SK-N-SH treated with all-trans-retinoic acid at 6 μM for 48 hours (cell line): Measurements from ENCODE around the gene NDUFB7.
A peak's percentile ranks its signal among the peaks of the same experiment; 100 is the strongest.
"Not testable (repeated sequence)": the region's sequence is repeated elsewhere in the genome, so short reads cannot be mapped to it uniquely, and the experiment has no call there.

Source experiments
- ATAC-seq: fragments of 200-7000 bp; cut with Tn5 transposase; 3 replicates; pipeline ENCODE4 v1.9.1; 2020; ENCODE audit warnings: mild to moderate bottlenecking, moderate library complexity
- ARNTL ChIP-seq: fragments of 450-650 bp; formaldehyde crosslinking; IDR thresholded peaks from 2 replicates; pipeline ENCODE4 v1.5.0; 2020; ENCODE audit warnings: low read depth, mild to moderate bottlenecking, moderate library complexity, borderline replicate concordance
- BACH2 ChIP-seq: fragments of 250-450 bp; sonication (Bioruptor Pico); IDR thresholded peaks from 2 replicates; pipeline ENCODE4 v1.9.0; 2021; ENCODE audit warnings: mild to moderate bottlenecking, borderline replicate concordance
- CSDC2 ChIP-seq: fragments of 250-450 bp; sonication (Bioruptor Pico); IDR thresholded peaks from 2 replicates; pipeline ENCODE4 v1.5.0; 2020; ENCODE audit warnings: mild to moderate bottlenecking, moderate library complexity
- ESRRG ChIP-seq: fragments of 250-450 bp; sonication (Bioruptor Pico); IDR thresholded peaks from 2 replicates; pipeline ENCODE4 v1.6.1; 2021; ENCODE audit warnings: mild to moderate bottlenecking
- GLIS3 ChIP-seq: fragments of 250-450 bp; sonication (Bioruptor Pico); IDR thresholded peaks from 2 replicates; pipeline ENCODE4 v1.5.0; 2020; ENCODE audit warnings: mild to moderate bottlenecking, moderate library complexity
- ISL1 ChIP-seq: fragments of 250-450 bp; sonication (Bioruptor Pico); IDR thresholded peaks from 2 replicates; pipeline ENCODE4 v2.1.2; 2022; ENCODE audit warnings: mild to moderate bottlenecking, moderate library complexity
- OSR1 ChIP-seq: fragments of 250-450 bp; sonication (Bioruptor Pico); IDR thresholded peaks from 2 replicates; pipeline ENCODE4 v1.8.0; 2022; ENCODE audit warnings: moderate library complexity, mild to moderate bottlenecking, inconsistent platforms
- PPARA ChIP-seq: fragments of 250-450 bp; sonication (Bioruptor Pico); IDR thresholded peaks from 2 replicates; pipeline ENCODE4 v1.5.0; 2020; ENCODE audit warnings: mild to moderate bottlenecking, borderline replicate concordance
- RARB ChIP-seq: fragments of 250-450 bp; sonication (Bioruptor Pico); IDR thresholded peaks from 2 replicates; pipeline ENCODE4 v1.8.0; 2021; ENCODE audit warnings: mild to moderate bottlenecking, moderate library complexity
- SNAI2 ChIP-seq: fragments of 250-450 bp; sonication (Bioruptor Pico); IDR thresholded peaks from 2 replicates; pipeline ENCODE4 v1.5.0; 2020; ENCODE audit warnings: mild to moderate bottlenecking, moderate library complexity
- TCF4 ChIP-seq: fragments of 250-450 bp; sonication (Bioruptor Pico); IDR thresholded peaks from 2 replicates; pipeline ENCODE4 v1.8.0; 2021; ENCODE audit warnings: mild to moderate bottlenecking, moderate library complexity, borderline replicate concordance
- TOX ChIP-seq: fragments of 250-450 bp; sonication (Bioruptor Pico); IDR thresholded peaks from 2 replicates; pipeline ENCODE4 v1.8.0; 2021; ENCODE audit warnings: mild to moderate bottlenecking, moderate library complexity, borderline replicate concordance
- ZC3H10 ChIP-seq: fragments of 250-450 bp; sonication (Bioruptor Pico); IDR thresholded peaks from 2 replicates; pipeline ENCODE4 v1.5.1; 2021; ENCODE audit warnings: mild to moderate bottlenecking, moderate library complexity
- ZFP3 ChIP-seq: fragments of 250-450 bp; sonication (Bioruptor Pico); IDR thresholded peaks from 2 replicates; pipeline ENCODE4 v1.5.0; 2020; ENCODE audit warnings: mild to moderate bottlenecking, moderate library complexity
- ZFP30 ChIP-seq: fragments of 450-650 bp; formaldehyde crosslinking; IDR thresholded peaks from 2 replicates; pipeline ENCODE4 v1.5.0; 2022; ENCODE audit warnings: mild to moderate bottlenecking, moderate library complexity
- ZNF565 ChIP-seq: fragments of 450-650 bp; formaldehyde crosslinking; conservative IDR thresholded peaks from 2 replicates; pipeline ENCODE4 v1.5.0; 2020; ENCODE audit warnings: low read depth, mild to moderate bottlenecking, moderate library complexity
- ZNF70 ChIP-seq: fragments of 450-650 bp; formaldehyde crosslinking; IDR thresholded peaks from 2 replicates; pipeline ENCODE4 v1.5.0; 2020; ENCODE audit warnings: mild to moderate bottlenecking, moderate library complexity
- ZNF8 ChIP-seq: fragments of 450-650 bp; formaldehyde crosslinking; IDR thresholded peaks from 2 replicates; pipeline ENCODE4 v1.5.0; 2020; ENCODE audit warnings: mild to moderate bottlenecking, moderate library complexity
- TF ChIP-seq, protein P1 (sequence below): fragments of 250-450 bp; sonication (Bioruptor Pico); IDR thresholded peaks from 2 replicates; pipeline ENCODE4 v1.5.1; 2021; ENCODE audit warnings: mild to moderate bottlenecking, moderate library complexity
- TF ChIP-seq, protein P2 (sequence below): fragments of 250-450 bp; sonication (Bioruptor Pico); IDR thresholded peaks from 2 replicates; pipeline ENCODE4 v1.8.0; 2020; ENCODE audit warnings: mild to moderate bottlenecking, moderate library complexity, borderline replicate concordance
- TF ChIP-seq, protein P3 (sequence below): fragments of 250-450 bp; sonication (Bioruptor Pico); IDR thresholded peaks from 2 replicates; pipeline ENCODE4 v1.5.1; 2020; ENCODE audit warnings: low read depth, mild to moderate bottlenecking, moderate library complexity
- TF ChIP-seq, protein P4 (sequence below): fragments of 250-450 bp; sonication (Bioruptor Pico); IDR thresholded peaks from 2 replicates; pipeline ENCODE4 v1.8.0; 2021; ENCODE audit warnings: low read depth, mild to moderate bottlenecking, moderate library complexity, borderline replicate concordance

Gene NDUFB7

DNA sequence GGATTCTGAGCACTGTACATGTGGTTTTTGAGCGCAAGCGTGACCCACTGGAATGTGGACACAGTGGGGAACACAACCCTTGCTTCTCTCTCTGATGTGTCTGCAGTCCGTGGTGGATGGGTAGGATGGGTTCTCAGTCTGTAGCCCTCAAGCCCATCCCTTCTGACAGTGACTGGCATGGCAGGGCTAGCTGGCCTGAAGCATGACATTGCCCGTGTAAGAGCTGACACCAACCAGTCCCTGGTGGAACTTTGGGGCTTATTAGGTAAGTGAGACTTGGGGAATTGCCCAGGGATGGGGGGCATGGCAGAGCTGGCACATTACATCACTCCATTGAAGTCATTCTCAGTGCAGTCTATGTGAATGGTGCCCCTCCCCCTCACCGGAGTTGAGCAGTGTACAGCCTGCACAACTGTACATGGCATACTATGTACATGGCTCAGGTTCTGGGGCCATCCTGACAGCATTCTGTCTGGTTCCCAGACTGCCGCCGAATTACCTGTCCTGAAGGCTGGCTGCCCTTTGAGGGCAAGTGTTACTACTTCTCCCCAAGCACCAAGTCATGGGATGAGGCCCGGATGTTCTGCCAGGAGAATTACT lies 27.8 kb upstream of the NDUFB7 start:
- ATAC-seq = no peak
- TF ChIP-seq BACH2 = no peak
- no peak for TF ChIP-seq TOX
- TF ChIP-seq, protein P1, sequence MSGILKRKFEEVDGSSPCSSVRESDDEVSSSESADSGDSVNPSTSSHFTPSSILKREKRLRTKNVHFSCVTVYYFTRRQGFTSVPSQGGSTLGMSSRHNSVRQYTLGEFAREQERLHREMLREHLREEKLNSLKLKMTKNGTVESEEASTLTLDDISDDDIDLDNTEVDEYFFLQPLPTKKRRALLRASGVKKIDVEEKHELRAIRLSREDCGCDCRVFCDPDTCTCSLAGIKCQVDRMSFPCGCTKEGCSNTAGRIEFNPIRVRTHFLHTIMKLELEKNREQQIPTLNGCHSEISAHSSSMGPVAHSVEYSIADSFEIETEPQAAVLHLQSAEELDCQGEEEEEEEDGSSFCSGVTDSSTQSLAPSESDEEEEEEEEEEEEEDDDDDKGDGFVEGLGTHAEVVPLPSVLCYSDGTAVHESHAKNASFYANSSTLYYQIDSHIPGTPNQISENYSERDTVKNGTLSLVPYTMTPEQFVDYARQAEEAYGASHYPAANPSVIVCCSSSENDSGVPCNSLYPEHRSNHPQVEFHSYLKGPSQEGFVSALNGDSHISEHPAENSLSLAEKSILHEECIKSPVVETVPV (CRISPR knock-in tag) = no peak
- TF ChIP-seq TCF4 (CRISPR knock-in tag) = no peak
- no peak for TF ChIP-seq ZFP3 (CRISPR knock-in tag)

DNA sequence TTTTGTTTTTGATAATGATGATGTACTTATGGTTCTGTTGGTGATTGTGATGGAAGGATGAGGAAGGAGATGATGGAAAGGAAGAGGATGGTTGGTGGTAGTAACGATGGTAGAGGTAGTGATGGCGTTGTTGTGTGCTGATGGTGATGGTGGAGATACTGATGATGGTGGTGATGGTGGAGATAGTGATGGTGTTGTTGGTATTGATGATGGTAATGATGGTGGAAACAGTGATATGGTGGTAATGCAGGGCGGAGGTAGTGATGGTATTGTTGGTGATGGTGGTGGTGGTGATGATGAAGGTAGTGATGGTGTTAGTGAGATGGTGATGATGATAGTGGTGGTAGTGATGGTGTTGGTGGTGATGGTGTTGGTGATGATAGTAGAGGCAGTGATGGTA lies 23.7 kb upstream of the NDUFB7 start:
- TF ChIP-seq GLIS3 (CRISPR knock-in tag) = no peak
- TF ChIP-seq BACH2 = no peak
- TF ChIP-seq ZFP30 (CRISPR knock-in tag) = no peak
- TF ChIP-seq ESRRG = no peak
- TF ChIP-seq RARB (CRISPR knock-in tag) = no peak
- no peak for TF ChIP-seq PPARA (CRISPR knock-in tag)
- TF ChIP-seq ZC3H10 (CRISPR knock-in tag) = no peak
- no peak for TF ChIP-seq ZFP3 (CRISPR knock-in tag)
- TF ChIP-seq OSR1 (CRISPR knock-in tag) = no peak
- no peak for TF ChIP-seq CSDC2 (CRISPR knock-in tag)
- TF ChIP-seq ZNF8 (CRISPR knock-in tag) = no peak
- TF ChIP-seq ZNF70 (CRISPR knock-in tag) = no peak
- ATAC-seq = no peak

DNA sequence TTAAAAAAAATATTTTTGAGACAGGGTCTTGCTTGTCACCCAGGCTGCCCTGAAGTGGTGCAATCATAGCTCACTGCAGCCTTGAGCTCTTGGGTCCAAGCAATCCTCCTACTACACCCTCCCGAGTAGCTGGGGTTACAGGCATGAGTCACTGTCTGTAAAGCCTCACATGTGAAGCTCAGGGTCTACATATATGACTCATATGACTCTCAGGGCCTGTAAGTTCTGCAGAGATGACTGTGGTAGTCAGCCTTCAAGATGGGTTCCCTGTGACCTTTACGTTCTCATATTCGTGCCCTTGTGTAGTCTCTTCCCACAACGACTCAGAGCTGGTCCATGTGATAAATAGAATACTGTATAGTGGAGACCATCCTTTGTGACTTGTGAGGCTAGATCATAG lies 17.6 kb upstream of the NDUFB7 start:
- ATAC-seq = not testable (repeated sequence)

DNA sequence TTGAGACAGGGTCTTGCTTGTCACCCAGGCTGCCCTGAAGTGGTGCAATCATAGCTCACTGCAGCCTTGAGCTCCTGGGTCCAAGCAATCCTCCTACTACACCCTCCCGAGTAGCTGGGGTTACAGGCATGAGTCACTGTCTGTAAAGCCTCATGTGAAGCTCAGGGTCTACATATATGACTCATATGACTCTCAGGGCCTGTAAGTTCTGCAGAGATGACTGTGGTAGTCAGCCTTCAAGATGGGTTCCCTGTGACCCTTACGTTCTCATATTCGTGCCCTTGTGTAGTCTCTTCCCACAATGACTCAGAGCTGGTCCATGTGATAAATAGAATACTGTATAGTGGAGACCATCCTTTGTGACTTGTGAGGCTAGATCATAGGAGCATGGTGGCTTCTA lies 13.3 kb upstream of the NDUFB7 start:
- ATAC-seq = peak; percentile 34; the same call in 1 of the 3 replicates

DNA sequence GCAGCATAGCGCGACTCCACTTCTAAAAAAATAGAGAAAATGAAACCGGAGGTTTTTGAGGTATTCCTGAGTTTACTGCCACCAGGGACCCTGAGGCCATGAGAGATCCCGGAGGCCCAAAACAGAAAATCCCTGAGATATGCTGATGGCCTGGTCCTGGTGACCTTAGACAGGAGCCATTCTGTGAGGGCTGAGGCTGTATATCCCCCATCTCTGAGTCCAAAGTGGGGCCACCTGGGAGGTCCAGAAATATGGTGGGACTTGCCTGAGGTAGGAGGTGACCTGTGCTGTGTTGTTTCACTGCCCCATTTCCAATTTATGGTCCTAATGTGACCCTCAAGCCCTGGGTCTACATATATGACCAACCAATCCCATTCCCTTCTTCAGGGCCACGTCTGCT lies 12.5 kb upstream of the NDUFB7 start:
- not testable (repeated sequence) for ATAC-seq

DNA sequence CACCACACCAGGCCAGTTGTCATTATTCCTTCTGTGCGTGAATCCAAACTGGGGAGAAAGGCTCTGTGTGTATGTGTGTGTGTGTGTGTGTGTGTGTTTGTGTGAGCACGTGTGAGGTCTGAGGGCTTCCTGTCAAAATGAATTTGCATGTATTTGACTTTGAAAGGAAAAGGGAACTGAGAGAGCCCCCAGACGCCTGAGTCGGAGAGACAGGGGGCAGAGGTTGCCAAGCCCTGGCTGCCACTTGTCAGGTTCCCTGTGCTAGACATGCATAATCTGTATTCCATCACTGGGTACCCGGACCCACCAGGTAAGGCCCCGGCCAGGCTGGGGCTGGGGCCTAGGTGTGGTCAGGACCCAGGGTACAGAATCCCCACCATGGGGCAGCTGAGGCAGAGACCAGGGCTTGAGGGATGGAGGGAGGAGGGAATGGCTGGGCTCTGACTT lies 11.1 kb upstream of the NDUFB7 start, which contains the start of gene CLEC17A:
CLEC17A (plus strand) TSS at position 191 of the 447 bp plus-strand sequence; CDS start at position 268, 77 bp downstream.
- TF ChIP-seq CSDC2 (CRISPR knock-in tag) (no peak), GLIS3 (CRISPR knock-in tag) (no peak), ESRRG (no peak), ZFP3 (CRISPR knock-in tag) (no peak), OSR1 (CRISPR knock-in tag) (no peak)
- ATAC-seq = no peak

DNA sequence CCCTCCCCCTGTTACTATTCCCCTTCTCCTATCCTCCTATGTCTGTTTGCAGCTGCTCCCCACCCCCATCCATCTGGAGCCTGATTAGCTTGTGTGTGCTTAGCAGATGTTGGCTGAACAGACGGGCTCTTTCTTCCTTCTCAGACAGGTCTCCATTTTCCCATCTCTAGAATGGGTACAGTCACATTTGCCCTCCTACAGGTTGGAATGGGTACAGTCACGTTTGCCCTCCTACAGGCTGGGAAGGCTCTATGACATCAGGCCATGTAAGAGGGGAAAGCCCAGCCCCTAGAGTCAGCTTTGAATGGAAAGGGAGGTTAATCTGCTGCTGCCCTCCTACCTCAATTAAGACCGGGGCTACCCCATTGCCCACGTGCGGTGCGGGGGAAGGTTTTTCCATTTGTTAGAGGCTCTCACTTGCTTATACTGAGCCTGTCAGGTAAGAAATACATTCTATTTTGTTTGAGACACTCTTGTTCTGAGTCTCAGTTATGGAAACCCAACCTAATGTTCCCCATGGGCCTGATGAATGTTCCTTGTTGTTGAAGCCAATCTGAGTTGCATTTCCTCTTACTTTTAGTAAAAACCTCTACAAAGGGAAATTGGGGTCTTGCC lies 8.9 kb upstream of the NDUFB7 start:
- TF ChIP-seq ARNTL (CRISPR knock-in tag) (no peak), ZNF8 (CRISPR knock-in tag) (no peak), ZNF565 (no peak), GLIS3 (CRISPR knock-in tag) (no peak), PPARA (CRISPR knock-in tag) (no peak), ISL1 (no peak), ESRRG (no peak), ZFP30 (CRISPR knock-in tag) (no peak), ZC3H10 (CRISPR knock-in tag) (no peak), SNAI2 (CRISPR knock-in tag) (no peak), OSR1 (CRISPR knock-in tag) (no peak), RARB (CRISPR knock-in tag) (no peak), TOX (no peak), TCF4 (CRISPR knock-in tag) (no peak), CSDC2 (CRISPR knock-in tag) (no peak)
- TF ChIP-seq, protein P2, sequence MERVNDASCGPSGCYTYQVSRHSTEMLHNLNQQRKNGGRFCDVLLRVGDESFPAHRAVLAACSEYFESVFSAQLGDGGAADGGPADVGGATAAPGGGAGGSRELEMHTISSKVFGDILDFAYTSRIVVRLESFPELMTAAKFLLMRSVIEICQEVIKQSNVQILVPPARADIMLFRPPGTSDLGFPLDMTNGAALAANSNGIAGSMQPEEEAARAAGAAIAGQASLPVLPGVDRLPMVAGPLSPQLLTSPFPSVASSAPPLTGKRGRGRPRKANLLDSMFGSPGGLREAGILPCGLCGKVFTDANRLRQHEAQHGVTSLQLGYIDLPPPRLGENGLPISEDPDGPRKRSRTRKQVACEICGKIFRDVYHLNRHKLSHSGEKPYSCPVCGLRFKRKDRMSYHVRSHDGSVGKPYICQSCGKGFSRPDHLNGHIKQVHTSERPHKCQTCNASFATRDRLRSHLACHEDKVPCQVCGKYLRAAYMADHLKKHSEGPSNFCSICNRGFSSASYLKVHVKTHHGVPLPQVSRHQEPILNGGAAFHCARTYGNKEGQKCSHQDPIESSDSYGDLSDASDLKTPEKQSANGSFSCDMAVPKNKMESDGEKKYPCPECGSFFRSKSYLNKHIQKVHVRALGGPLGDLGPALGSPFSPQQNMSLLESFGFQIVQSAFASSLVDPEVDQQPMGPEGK (CRISPR knock-in tag) = no peak
- TF ChIP-seq, protein P3, sequence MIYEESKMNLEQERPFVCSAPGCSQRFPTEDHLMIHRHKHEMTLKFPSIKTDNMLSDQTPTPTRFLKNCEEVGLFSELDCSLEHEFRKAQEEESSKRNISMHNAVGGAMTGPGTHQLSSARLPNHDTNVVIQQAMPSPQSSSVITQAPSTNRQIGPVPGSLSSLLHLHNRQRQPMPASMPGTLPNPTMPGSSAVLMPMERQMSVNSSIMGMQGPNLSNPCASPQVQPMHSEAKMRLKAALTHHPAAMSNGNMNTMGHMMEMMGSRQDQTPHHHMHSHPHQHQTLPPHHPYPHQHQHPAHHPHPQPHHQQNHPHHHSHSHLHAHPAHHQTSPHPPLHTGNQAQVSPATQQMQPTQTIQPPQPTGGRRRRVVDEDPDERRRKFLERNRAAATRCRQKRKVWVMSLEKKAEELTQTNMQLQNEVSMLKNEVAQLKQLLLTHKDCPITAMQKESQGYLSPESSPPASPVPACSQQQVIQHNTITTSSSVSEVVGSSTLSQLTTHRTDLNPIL = no peak
- TF ChIP-seq, protein P4, sequence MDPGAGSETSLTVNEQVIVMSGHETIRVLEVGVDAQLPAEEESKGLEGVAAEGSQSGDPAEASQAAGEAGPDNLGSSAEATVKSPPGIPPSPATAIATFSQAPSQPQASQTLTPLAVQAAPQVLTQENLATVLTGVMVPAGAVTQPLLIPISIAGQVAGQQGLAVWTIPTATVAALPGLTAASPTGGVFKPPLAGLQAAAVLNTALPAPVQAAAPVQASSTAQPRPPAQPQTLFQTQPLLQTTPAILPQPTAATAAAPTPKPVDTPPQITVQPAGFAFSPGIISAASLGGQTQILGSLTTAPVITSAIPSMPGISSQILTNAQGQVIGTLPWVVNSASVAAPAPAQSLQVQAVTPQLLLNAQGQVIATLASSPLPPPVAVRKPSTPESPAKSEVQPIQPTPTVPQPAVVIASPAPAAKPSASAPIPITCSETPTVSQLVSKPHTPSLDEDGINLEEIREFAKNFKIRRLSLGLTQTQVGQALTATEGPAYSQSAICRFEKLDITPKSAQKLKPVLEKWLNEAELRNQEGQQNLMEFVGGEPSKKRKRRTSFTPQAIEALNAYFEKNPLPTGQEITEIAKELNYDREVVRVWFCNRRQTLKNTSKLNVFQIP (CRISPR knock-in tag) = no peak
- TF ChIP-seq, protein P1 (CRISPR knock-in tag) = no peak
- ATAC-seq = no peak
